Activated T-cell treated with anti-CD3 and anti-CD28 coated beads for 24 hours (primary cell): ENCODE results near the gene IDS.

Experiments
- DNase-seq: peaks from one replicate; pipeline ENCODE4 v3.0.0-alpha.2; 2020; ENCODE audit warnings: low read depth

The IDS gene

GRCh38 chrX:149456476-149457245 lies 48.4 kb downstream of the IDS start:
- DNase-seq, result no peak

- no peak for DNase-seq
Measured at GRCh38 chrX:149455934-149456333, 49.2 kb downstream of the IDS start.

GRCh38 chrX:149453906-149454822 lies 50.9 kb downstream of the IDS start:
- DNase-seq, result no peak

- no peak for DNase-seq
Measured at GRCh38 chrX:149453030-149453429, 52.1 kb downstream of the IDS start.

- DNase-seq, result no peak
Measured at GRCh38 chrX:149433451-149433850, 71.7 kb downstream of the IDS start.

GRCh38 chrX:149433051-149433450 lies 72.1 kb downstream of the IDS start:
- no peak for DNase-seq
